GM12878 (cell line): ENCODE measurements around the gene COX4I2.

Experiments
- CTCF ChIP-seq, 3 experiments: IDR thresholded peaks in 2 of 3; conservative IDR thresholded peaks in 1 of 3; 2 replicates each; pipeline ENCODE4 v1.5.1; 2011; ENCODE audit warnings: low read depth in 3 of 3, low read length in 3 of 3, mild to moderate bottlenecking in 3 of 3, control low read depth in 2 of 3, moderate library complexity in 2 of 3, inconsistent platforms in 1 of 3, mixed read lengths in 1 of 3; ENCODE audit not compliant: control insufficient read depth in 2 of 3, insufficient read depth in 1 of 3; ENCODE audit errors: extremely low read depth in 1 of 3
- EP300 ChIP-seq, 2 experiments: fragments of 150-350 bp in 1 of 2; IDR thresholded peaks; 2 replicates each; pipeline ENCODE4 v1.6.1; 2011 to 2012; ENCODE audit warnings: low read depth in 2 of 2, low read length in 2 of 2, borderline replicate concordance in 1 of 2, improper control_type of control experiment in 1 of 2, inconsistent platforms in 1 of 2; ENCODE audit not compliant: control insufficient read depth in 1 of 2
- NKRF ChIP-seq: fragments of 450-650 bp; conservative IDR thresholded peaks from 2 replicates; pipeline ENCODE4 v1.6.1; 2017; ENCODE audit warnings: mild to moderate bottlenecking, moderate library complexity
- POLR2AphosphoS2 ChIP-seq: IDR thresholded peaks from 2 replicates; pipeline ENCODE4 v1.6.1; 2011; ENCODE audit warnings: low read depth, mild to moderate bottlenecking, low read length, improper control_type of control experiment, moderate library complexity
- RBBP5 ChIP-seq: fragments of 200-600 bp; sonication (generic); conservative IDR thresholded peaks from 2 replicates; pipeline ENCODE4 v1.6.1; 2016
- SIX5 ChIP-seq: IDR thresholded peaks from 2 replicates; pipeline ENCODE4 v1.6.1; 2011; ENCODE audit warnings: mild to moderate bottlenecking, low read depth, low read length, moderate library complexity; ENCODE audit not compliant: severe bottlenecking
- SPI1 ChIP-seq: IDR thresholded peaks from 2 replicates; pipeline ENCODE4 v1.6.1; 2011; ENCODE audit warnings: low read depth, mild to moderate bottlenecking, low read length, moderate library complexity, borderline replicate concordance; ENCODE audit not compliant: insufficient read depth

- TF ChIP-seq RBBP5 (no peak), SPI1 (no peak), NKRF (no peak), CTCF (IDR thresholded peaks at IDR 0.05 in 2 of 3, conservative IDR thresholded peaks at IDR 0.05 in 1 of 3; ENCODE audit: control insufficient read depth in 2 of 3, extremely low read depth in 1 of 3, insufficient read depth in 1 of 3, low read depth in 3 of 3, low read length in 3 of 3) (peak; percentile 61 to 82 (median 76)), SIX5 (no peak), EP300 (IDR thresholded peaks at IDR 0.05; ENCODE audit: borderline replicate concordance in 1 of 2, control insufficient read depth in 1 of 2, low read depth in 2 of 2, low read length in 2 of 2) (no peak), POLR2AphosphoS2 (no peak)
Measured at GRCh38 chr20:31661625-31662371, 24.1 kb downstream of the COX4I2 start.
